Measurements from ENCODE around the gene MAEA. TPM values are rescaled to one million over a fixed set of nuclear protein-coding genes. Genes with fewer than 3 reads are reported as not detected.

Gene MAEA
- total and polyA plus RNA-seq, 2 of the 8 experiments (the other 6 are each of a cell fraction or from before 2014, with no cell fraction given): 75.8 to 133 TPM

- Histone ChIP-seq H4K8ac (ENCODE audit: extremely low read depth, insufficient read depth, low read length) (no peak overlapping the region), H4K5ac (ENCODE audit: insufficient read length, low read depth, low read length) (no peak overlapping the region), H3K79me2 (ENCODE audit: control insufficient read depth in 1 of 2, insufficient read depth in 2 of 2, low read length in 2 of 2) (no peaks in the 10 kb centered on the region), H3K4me1 (replicated peaks in 1 of 4; ENCODE audit: control insufficient read depth in 3 of 4, insufficient read depth in 4 of 4, low read length in 3 of 4) (no peaks in the 10 kb centered on the region; a peak in 1 of 7 replicates), H2BK20ac (ENCODE audit: low read length) (no peak overlapping the region), H3K36me3 (ENCODE audit: control insufficient read depth in 2 of 4, insufficient read depth in 4 of 4, low read length in 3 of 4) (peaks cover 0 to 2% (median 0%) of the 10 kb centered on the region in 4 experiments; a peak in 1 of 8 replicates), H3K14ac (ENCODE audit: insufficient read length) (no peak overlapping the region), H2BK5ac (ENCODE audit: low read depth, low read length) (no peak overlapping the region), H3K23me2 (ENCODE audit: low read depth, low read length) (no peaks in the 10 kb centered on the region), H3K23ac (ENCODE audit: insufficient read length) (no peak overlapping the region), H2BK120ac (replicated peaks; ENCODE audit: low read depth, low read length) (no peak overlapping the region), H3K4me3 (ENCODE audit: extremely low read depth in 1 of 4, insufficient read depth in 2 of 4, low read depth in 3 of 4, low read length in 4 of 4) (no peak overlapping the region), H2AFZ (ENCODE audit: low read length) (no peak overlapping the region), H3K56ac (replicated peaks; ENCODE audit: insufficient read length, low read depth, low read length) (no peak overlapping the region), H3K9ac (replicated peaks in 1 of 4; ENCODE audit: extremely low read depth in 1 of 4, low read depth in 3 of 4, low read length in 3 of 4) (no peak overlapping the region), H2BK12ac (ENCODE audit: low read depth, low read length) (no peak overlapping the region), H3K79me1 (ENCODE audit: low read depth, low read length) (no peaks in the 10 kb centered on the region), H2AK5ac (ENCODE audit: low read depth, low read length) (no peak overlapping the region), H3K18ac (ENCODE audit: extremely low read depth, low read length) (no peak overlapping the region), H3K27me3 (replicated peaks in 1 of 4; ENCODE audit: control insufficient read depth in 3 of 4, extremely low read depth in 1 of 4, insufficient read depth in 3 of 4, low read length in 3 of 4) (no peaks in the 10 kb centered on the region), H3K27ac (ENCODE audit: low read depth, low read length) (no peak overlapping the region), H4K20me1 (replicated peaks in 1 of 2; ENCODE audit: control insufficient read depth in 1 of 2, insufficient read depth in 2 of 2, low read length in 2 of 2) (peaks cover 0 to 9% of the 10 kb centered on the region in 2 experiments), H3K9me3 (ENCODE audit: insufficient read depth in 2 of 2, low read depth in 1 of 2, low read length in 1 of 2) (no peaks in the 10 kb centered on the region), H3K4ac (replicated peaks; ENCODE audit: insufficient read length, low read depth, low read length) (no peak overlapping the region), H4K91ac (replicated peaks; ENCODE audit: insufficient read length, low read length) (no peak overlapping the region), H3K4me2 (ENCODE audit: insufficient read depth in 1 of 2, low read depth in 2 of 2, low read length in 2 of 2) (no peak overlapping the region), H2BK15ac (ENCODE audit: low read length) (no peak overlapping the region)
- WGBS, 2 experiments (ENCODE audit: extremely low coverage in 1 of 2, insufficient coverage in 1 of 2, insufficient read length in 1 of 2, insufficient replicate concordance in 2 of 2, low coverage in 1 of 2, low lambda C conversion rate in 2 of 2, missing lambda C conversion rate in 1 of 2): 91% methylated on average over 19 of the region's 19 CpGs; no CpG with 5 or more reads in 1 of the 2 experiments
- FAIRE-seq: no peak
- ChIA-PET POLR2A (ENCODE audit: partially characterized antibody) (interaction anchor here (1.5 to 1.9 kb wide), 2 partner anchors 9 to 12 kb away, joined by 3 to 7 read pairs; no protein-coding TSS in a partner anchor), CTCF (ENCODE audit: partially characterized antibody) (interaction anchor here (0.6 to 3.0 kb wide), 12 partner anchors 9 to 476 kb away, joined by 3 to 14 read pairs (median 4); no protein-coding TSS in a partner anchor)
- no peak for DNase-seq (ENCODE audit: low read depth in 1 of 2, low spot score in 2 of 2)
- TF ChIP-seq RNF2 (IDR thresholded peaks at IDR 0.05; ENCODE audit: borderline replicate concordance, low read depth, low read length, missing control alignments, poor library complexity, severe bottlenecking) (no peak), E2F6 (IDR thresholded peaks at IDR 0.05) (no peak), SIN3A (conservative IDR thresholded peaks at IDR 0.05 in 1 of 2, IDR thresholded peaks at IDR 0.05 in 1 of 2; ENCODE audit: low read depth in 1 of 2, low read length in 2 of 2) (no peak), GTF2F1 (IDR thresholded peaks at IDR 0.05; ENCODE audit: borderline replicate concordance, low read depth, low read length) (no peak), ATF3 (IDR thresholded peaks at IDR 0.05; ENCODE audit: insufficient read depth, low read depth, low read length) (no peak), SP2 (IDR thresholded peaks at IDR 0.05; ENCODE audit: low read length) (no peak), SRF (IDR thresholded peaks at IDR 0.05; ENCODE audit: low read depth, low read length) (no peak), GABPA (IDR thresholded peaks at IDR 0.05; ENCODE audit: borderline replicate concordance, insufficient read depth, low read length) (no peak), CEBPB (IDR thresholded peaks at IDR 0.05; ENCODE audit: low read depth, low read length) (no peak)
Measured at GRCh38 chr4:1377606-1378261, 88.0 kb downstream of the MAEA start.

Data from H1 (cell line).